ENCODE measurements around the gene ZBTB9.

DNA sequence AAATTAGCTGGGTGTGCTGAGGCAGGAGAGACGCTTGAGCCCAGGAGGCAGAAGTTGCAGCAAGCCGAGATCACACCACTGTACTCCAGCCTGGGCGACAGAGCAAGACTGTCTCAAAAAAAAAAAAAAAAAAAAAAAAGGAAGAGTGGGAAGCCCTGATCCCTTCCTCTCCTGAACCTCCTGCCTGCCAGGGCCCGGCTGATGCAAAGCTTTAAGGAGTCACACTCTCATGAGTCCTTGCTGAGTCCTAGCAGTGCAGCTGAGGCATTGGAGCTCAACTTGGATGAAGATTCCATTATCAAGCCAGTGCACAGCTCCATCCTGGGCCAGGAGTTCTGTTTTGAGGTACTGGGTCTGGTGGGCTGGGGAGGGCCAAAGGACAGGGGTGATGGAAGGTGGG is 19.4 kb upstream of the ZBTB9 start:
- TF ChIP-seq, protein P1, sequence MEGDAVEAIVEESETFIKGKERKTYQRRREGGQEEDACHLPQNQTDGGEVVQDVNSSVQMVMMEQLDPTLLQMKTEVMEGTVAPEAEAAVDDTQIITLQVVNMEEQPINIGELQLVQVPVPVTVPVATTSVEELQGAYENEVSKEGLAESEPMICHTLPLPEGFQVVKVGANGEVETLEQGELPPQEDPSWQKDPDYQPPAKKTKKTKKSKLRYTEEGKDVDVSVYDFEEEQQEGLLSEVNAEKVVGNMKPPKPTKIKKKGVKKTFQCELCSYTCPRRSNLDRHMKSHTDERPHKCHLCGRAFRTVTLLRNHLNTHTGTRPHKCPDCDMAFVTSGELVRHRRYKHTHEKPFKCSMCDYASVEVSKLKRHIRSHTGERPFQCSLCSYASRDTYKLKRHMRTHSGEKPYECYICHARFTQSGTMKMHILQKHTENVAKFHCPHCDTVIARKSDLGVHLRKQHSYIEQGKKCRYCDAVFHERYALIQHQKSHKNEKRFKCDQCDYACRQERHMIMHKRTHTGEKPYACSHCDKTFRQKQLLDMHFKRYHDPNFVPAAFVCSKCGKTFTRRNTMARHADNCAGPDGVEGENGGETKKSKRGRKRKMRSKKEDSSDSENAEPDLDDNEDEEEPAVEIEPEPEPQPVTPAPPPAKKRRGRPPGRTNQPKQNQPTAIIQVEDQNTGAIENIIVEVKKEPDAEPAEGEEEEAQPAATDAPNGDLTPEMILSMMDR (IDR thresholded peaks at IDR 0.05) = no peak
- TF ChIP-seq EP300 (IDR thresholded peaks at IDR 0.05) (no peak), POLR2A (IDR thresholded peaks at IDR 0.05; ENCODE audit: low read depth) (no peak), POLR2AphosphoS5 (IDR thresholded peaks at IDR 0.05) (no peak)

Measured in esophagus muscularis mucosa (tissue), 4 donors.